ENCODE results near the gene AHDC1.

DNA sequence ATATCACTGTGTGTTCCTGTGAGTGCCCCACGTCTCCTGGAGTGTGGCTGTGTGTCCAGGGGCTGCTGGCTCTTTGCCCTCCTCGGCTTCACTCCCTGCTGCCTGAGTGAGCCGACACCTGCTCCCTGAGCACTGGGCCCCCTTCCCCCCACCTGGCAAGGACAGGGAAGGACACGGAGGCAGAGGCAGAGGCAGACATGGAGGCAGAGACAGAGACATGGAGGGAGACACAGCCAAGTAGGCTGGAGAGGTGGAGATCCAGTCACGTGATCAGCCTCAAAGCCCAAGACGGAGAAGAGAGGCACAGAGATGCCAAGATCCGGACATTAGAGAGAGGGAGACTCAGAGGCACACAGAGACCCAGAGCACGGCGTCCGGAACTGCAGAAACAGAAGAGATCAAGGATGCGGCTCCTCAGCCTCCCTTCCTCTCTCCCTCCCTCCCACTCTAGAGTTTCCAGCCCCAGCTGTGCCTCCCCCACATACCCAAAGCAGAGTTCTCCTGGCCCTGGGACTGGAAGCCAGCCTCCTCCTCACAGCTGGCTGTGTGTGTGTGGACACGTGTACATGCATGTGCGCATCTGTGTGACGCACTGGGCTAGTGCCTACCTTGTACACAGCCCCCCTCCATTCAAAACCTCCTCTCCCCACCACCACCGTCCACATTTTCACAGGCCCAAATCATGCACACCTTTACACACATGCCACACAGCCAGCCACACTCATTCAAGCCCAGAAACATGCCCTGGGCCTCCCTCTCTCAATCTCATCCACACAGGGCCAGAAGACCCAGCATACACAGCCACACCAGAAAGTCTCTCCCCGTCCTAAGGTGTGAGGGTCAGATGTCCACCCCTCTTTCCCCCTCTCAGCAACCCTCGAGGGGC, 74.9 kb downstream of the AHDC1 start:
- no peak for TF ChIP-seq CTCF (IDR thresholded peaks at IDR 0.05; ENCODE audit: low read depth, low read length, poor library complexity, severe bottlenecking)
- no peak for TF ChIP-seq EZH2phosphoT487 (IDR thresholded peaks at IDR 0.05; ENCODE audit: borderline replicate concordance, low read length)
